ENCODE results near the gene SLC24A4.

DNA sequence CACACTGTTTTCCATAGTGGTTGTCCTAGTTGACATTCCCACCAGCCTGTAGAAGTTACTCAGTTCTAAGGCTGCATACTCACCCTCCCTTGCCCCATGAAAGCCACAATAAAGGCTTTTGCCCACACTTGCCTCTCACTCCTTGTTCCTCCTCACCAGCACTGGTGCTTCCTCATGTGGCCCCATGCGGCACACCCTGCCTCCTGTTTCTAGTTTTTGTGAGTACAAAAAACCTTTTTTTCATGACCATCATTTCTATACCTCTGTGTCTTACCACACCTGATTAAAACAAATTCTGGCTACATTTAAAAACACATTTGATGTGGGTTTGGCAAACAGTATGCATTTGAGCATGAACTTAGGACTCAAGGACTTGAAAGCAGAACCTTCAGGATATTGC is 149.9 kb downstream of the SLC24A4 start:
- TF ChIP-seq POLR2A (IDR thresholded peaks at IDR 0.05; ENCODE audit: low read length) (no peak), GATA1 (IDR thresholded peaks at IDR 0.05; ENCODE audit: low read depth, low read length) (no peak)
